ENCODE results near the gene SMC4. TPM values are rescaled to one million over a fixed set of nuclear protein-coding genes. Genes with fewer than 3 reads are reported as not detected.

SMC4 gene
- total RNA-seq, 2 experiments from 2014 or later = 282 to 309 TPM

GRCh38 chr3:160473978-160474377 is 74.5 kb downstream of the SMC4 start:
- POLR2A ChIA-PET = no interaction called here
- peaks cover 21% of the 10 kb centered on the region for H3K9me3 Mint-ChIP-seq

GRCh38 chr3:160474416-160474838 is 75.0 kb downstream of the SMC4 start:
- peaks cover 12% of the 10 kb centered on the region for H3K27me3 Mint-ChIP-seq
- POLR2A ChIA-PET = no interaction called here
- peaks cover 3% of the 10 kb centered on the region for H3K4me1 Mint-ChIP-seq
- H3K27ac Mint-ChIP-seq = no peak overlapping the region
- peaks cover 9% of the 10 kb centered on the region for H3K36me3 Mint-ChIP-seq (ENCODE audit: low read depth)
- DNase-seq = no peak
- CTCF ChIA-PET = no interaction called here
- no peak overlapping the region for H3K4me3 Mint-ChIP-seq
- H3K9me3 Mint-ChIP-seq = peaks cover 16% of the 10 kb centered on the region

More at GRCh38 chr3:160473978-160474377, 74.5 kb downstream of the SMC4 start:
- Mint-ChIP-seq H3K4me3 (no peak overlapping the region), H3K27ac (no peak overlapping the region), H3K4me1 (peaks cover 3% of the 10 kb centered on the region), H3K27me3 (peaks cover 15% of the 10 kb centered on the region), H3K36me3 (ENCODE audit: low read depth) (peaks cover 12% of the 10 kb centered on the region)
- no peak for DNase-seq
- CTCF ChIA-PET = interaction anchor here (1.0 kb wide), 1 partner anchor 49 kb away, joined by 5 read pairs; no protein-coding TSS in a partner anchor

DNA sequence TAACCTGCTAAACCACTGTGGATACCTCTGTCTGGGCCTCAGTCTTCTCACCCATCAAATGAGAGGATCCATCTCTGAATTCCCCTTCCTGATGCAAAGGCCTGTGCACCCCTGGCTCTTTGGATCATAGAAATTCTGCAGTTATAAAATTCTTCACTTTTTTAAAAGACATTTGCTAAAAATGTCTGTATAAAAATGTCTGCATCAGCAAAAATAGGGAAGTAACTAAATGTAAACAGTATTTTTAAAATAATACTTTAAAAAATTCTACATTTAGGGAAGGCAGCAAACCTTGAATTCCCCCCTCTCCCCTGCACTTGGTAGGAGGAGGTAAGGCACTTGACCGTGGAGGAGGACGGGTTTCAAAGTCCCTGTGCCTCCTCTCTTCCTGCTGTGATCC is 75.7 kb downstream of the SMC4 start:
- Mint-ChIP-seq H3K9me3 (peaks cover 11% of the 10 kb centered on the region), H3K27ac (no peak overlapping the region), H3K36me3 (ENCODE audit: low read depth) (peaks cover 3% of the 10 kb centered on the region), H3K27me3 (peaks cover 12% of the 10 kb centered on the region), H3K4me1 (peaks cover 3% of the 10 kb centered on the region), H3K4me3 (no peak overlapping the region)
- ChIA-PET CTCF (no interaction called here), POLR2A (no interaction called here)
- no peak for DNase-seq

GRCh38 chr3:160475884-160476283 is 76.4 kb downstream of the SMC4 start:
- Mint-ChIP-seq H3K27ac (no peak overlapping the region), H3K36me3 (ENCODE audit: low read depth) (peaks cover 3% of the 10 kb centered on the region), H3K27me3 (peaks cover 12% of the 10 kb centered on the region), H3K9me3 (peaks cover 6% of the 10 kb centered on the region), H3K4me1 (peaks cover 3% of the 10 kb centered on the region), H3K4me3 (no peak overlapping the region)
- CTCF ChIA-PET = no interaction called here
- POLR2A ChIA-PET = no interaction called here
- no peak for DNase-seq

- H3K4me3 Mint-ChIP-seq = no peak overlapping the region
- ChIA-PET CTCF (no interaction called here), POLR2A (no interaction called here)
- no peaks in the 10 kb centered on the region for H3K9me3 Mint-ChIP-seq
- no peak overlapping the region for H3K27ac Mint-ChIP-seq
- peaks cover 8% of the 10 kb centered on the region for H3K27me3 Mint-ChIP-seq
- peaks cover 3% of the 10 kb centered on the region for H3K4me1 Mint-ChIP-seq
- no peaks in the 10 kb centered on the region for H3K36me3 Mint-ChIP-seq (ENCODE audit: low read depth)
- no peak for DNase-seq
These were observed 78.3 kb downstream of the SMC4 start for GRCh38 chr3:160477750-160478149.

GRCh38 chr3:160478338-160478737 is 78.9 kb downstream of the SMC4 start:
- peaks cover 3% of the 10 kb centered on the region for H3K4me1 Mint-ChIP-seq
- no peak overlapping the region for H3K27ac Mint-ChIP-seq
- no peaks in the 10 kb centered on the region for H3K36me3 Mint-ChIP-seq (ENCODE audit: low read depth)
- ChIA-PET POLR2A (interaction anchor here (0.6 kb wide), 1 partner anchor 21 kb away, joined by 3 read pairs; no protein-coding TSS in a partner anchor), CTCF (interaction anchor here (1.5 kb wide), 1 partner anchor 19 kb away, joined by 3 read pairs; no protein-coding TSS in a partner anchor)
- H3K27me3 Mint-ChIP-seq = peaks cover 8% of the 10 kb centered on the region
- no peaks in the 10 kb centered on the region for H3K9me3 Mint-ChIP-seq
- no peak for DNase-seq
- H3K4me3 Mint-ChIP-seq = no peak overlapping the region

DNA sequence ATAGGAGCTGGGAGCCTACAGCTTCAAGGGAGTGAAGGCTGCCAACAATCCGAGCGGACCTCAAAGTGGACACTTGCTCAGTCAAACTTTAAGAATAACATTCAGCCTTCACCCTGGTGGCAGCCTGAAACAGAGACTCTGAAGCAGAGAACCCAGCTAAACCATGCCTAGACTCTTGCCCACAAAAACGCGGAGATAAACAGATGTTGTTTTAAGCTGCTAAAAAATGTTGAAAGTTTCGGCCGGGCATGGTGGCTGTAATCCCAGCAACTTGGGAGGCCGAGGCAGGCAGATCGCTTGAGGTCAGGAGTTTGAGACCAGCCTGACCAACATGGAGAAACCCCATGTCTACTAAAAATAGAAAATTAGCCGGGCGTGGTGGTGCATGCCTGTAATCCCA is 79.9 kb downstream of the SMC4 start:
- CTCF ChIA-PET = interaction anchor here (1.5 kb wide), 1 partner anchor 20 kb away, joined by 3 read pairs; no protein-coding TSS in a partner anchor
- Mint-ChIP-seq H3K4me3 (no peak overlapping the region), H3K36me3 (ENCODE audit: low read depth) (no peaks in the 10 kb centered on the region), H3K27ac (no peak overlapping the region), H3K4me1 (peaks cover 3% of the 10 kb centered on the region), H3K9me3 (no peaks in the 10 kb centered on the region), H3K27me3 (peaks cover 8% of the 10 kb centered on the region)
- POLR2A ChIA-PET = no interaction called here
- no peak for DNase-seq

DNA sequence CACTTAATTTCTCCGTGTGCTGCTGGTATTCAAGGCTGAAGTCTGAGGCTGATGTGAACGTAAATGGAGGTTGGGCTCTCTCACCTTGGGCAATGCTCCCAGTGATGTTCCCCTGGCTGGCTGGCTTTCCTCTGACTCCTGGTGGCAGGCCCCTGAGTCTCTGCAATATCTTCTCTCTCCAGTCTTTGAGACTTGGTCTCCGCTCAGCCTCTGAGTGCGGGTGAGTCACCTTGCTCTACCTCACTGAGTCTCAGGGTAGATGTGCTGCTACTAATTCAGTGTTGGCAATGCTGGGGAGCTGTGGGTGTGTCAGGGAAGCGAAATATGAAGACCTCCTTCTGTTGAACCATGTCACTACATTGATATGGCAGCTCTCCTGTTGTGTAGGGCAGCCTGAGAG is 81.5 kb downstream of the SMC4 start:
- ChIA-PET POLR2A (no interaction called here), CTCF (interaction anchor here (0.9 to 1.1 kb wide), 2 partner anchors 30 to 32 kb away, joined by 4 read pairs; partner anchors contain the start of gene TRIM59)
- Mint-ChIP-seq H3K4me3 (no peak overlapping the region), H3K4me1 (peaks cover 9% of the 10 kb centered on the region), H3K9me3 (no peaks in the 10 kb centered on the region), H3K36me3 (ENCODE audit: low read depth) (no peaks in the 10 kb centered on the region), H3K27ac (no peak overlapping the region), H3K27me3 (peaks cover 4% of the 10 kb centered on the region)
- no peak for DNase-seq

DNA sequence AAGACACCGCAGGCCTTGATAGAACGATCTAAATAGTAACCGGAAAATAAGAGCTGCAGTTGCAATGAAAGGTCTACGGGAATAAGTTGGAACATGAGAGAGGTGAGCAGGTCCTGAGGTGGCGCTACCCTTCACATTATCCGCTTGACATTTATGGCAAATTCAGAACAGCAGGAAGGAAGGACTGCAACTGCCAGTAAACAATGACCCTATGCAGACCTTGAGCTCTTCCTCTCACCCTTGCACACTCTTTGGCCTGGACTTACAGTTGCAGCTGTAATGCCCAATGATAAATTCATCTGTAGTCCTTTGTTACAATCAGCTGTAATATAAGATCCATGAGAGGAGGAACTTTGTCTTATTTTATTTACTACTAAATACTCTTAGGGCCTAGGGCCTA is 82.4 kb downstream of the SMC4 start:
- no peak for DNase-seq
- Mint-ChIP-seq H3K36me3 (ENCODE audit: low read depth) (no peaks in the 10 kb centered on the region), H3K9me3 (no peaks in the 10 kb centered on the region), H3K4me3 (no peak overlapping the region), H3K27me3 (peaks cover 4% of the 10 kb centered on the region), H3K27ac (no peak overlapping the region), H3K4me1 (peaks cover 10% of the 10 kb centered on the region)
- CTCF ChIA-PET = interaction anchor here (0.9 to 1.1 kb wide), 2 partner anchors 31 to 33 kb away, joined by 4 read pairs; partner anchors contain the start of gene TRIM59
- POLR2A ChIA-PET = no interaction called here

GRCh38 chr3:160482796-160483195 is 83.3 kb downstream of the SMC4 start:
- no peaks in the 10 kb centered on the region for H3K9me3 Mint-ChIP-seq
- H3K4me3 Mint-ChIP-seq = no peak overlapping the region
- H3K36me3 Mint-ChIP-seq (ENCODE audit: low read depth) = no peaks in the 10 kb centered on the region
- H3K27ac Mint-ChIP-seq = no peak overlapping the region
- ChIA-PET POLR2A (no interaction called here), CTCF (interaction anchor here (0.6 kb wide), 1 partner anchor 28 kb away, joined by 3 read pairs; no protein-coding TSS in a partner anchor)
- no peak for DNase-seq
- H3K4me1 Mint-ChIP-seq = peaks cover 9% of the 10 kb centered on the region
- H3K27me3 Mint-ChIP-seq = peaks cover 4% of the 10 kb centered on the region

Small RNA genes lying within 50 kb of the gene (microRNA-seq; reads per million reads assigned to microRNA genes)
- gene MIR15B (ENCODE audit: borderline microRNAs expressed, borderline replicate concordance) (4,148 reads per million, percentile 93 among the genes with 10 or more reads in this experiment), gene MIR16-2 (ENCODE audit: borderline microRNAs expressed, borderline replicate concordance) (1,294 reads per million, percentile 88 among the genes with 10 or more reads in this experiment)

Other genes with a start within 250 kb of the SMC4 start
- not detected for gene C3orf80, start 174.2 kb upstream of the SMC4 start, total RNA-seq
- gene IFT80, start 425 bp upstream of the SMC4 start, total RNA-seq = 10 to 100 TPM; 30.9 to 35.0 TPM
- gene TRIM59, start 50.1 kb downstream of the SMC4 start, total RNA-seq = 10 to 100 TPM; 58.2 to 79.8 TPM
- gene KPNA4, start 165.9 kb downstream of the SMC4 start, total RNA-seq = 10 to 100 TPM; 38.6 to 53.7 TPM

Data from activated CD4-positive, alpha-beta T cell treated with anti-CD3 and anti-CD28 coated beads, Interleukin-2, amount 10 ng/mL, durations not matched to agents 7 days and 5 days (primary cell).